Right lung (tissue), 5 donors: ENCODE results near the gene UGT1A3. TPM values are rescaled to one million over a fixed set of nuclear protein-coding genes. Genes with fewer than 3 reads are reported as not detected.
A peak's percentile ranks its signal among the peaks of the same experiment; 100 is the strongest.
"Not testable (repeated sequence)": the region's sequence is repeated elsewhere in the genome, so short reads cannot be mapped to it uniquely, and the experiment has no call there.

ENCODE experiments used
- DNase-seq, 2 donors: peaks; one replicate each; pipeline ENCODE4 v3.0.0-alpha.2; 2013
- polyA plus RNA-seq, 5 donors: library from polyadenylated mRNA; unstranded; fragments of 120-200 nt; gene quantifications; one replicate each; pipeline versions ENCODE4 v1.2.1 to v1.2.3, GENCODE V29; 2013; ENCODE audit warnings: inconsistent platforms in 1 of 5, low replicate concordance in 1 of 5; ENCODE audit not compliant: insufficient read length in 5 of 5, insufficient read depth in 1 of 5

The UGT1A3 gene
- polyA plus RNA-seq, 5 donors = not detected

DNA sequence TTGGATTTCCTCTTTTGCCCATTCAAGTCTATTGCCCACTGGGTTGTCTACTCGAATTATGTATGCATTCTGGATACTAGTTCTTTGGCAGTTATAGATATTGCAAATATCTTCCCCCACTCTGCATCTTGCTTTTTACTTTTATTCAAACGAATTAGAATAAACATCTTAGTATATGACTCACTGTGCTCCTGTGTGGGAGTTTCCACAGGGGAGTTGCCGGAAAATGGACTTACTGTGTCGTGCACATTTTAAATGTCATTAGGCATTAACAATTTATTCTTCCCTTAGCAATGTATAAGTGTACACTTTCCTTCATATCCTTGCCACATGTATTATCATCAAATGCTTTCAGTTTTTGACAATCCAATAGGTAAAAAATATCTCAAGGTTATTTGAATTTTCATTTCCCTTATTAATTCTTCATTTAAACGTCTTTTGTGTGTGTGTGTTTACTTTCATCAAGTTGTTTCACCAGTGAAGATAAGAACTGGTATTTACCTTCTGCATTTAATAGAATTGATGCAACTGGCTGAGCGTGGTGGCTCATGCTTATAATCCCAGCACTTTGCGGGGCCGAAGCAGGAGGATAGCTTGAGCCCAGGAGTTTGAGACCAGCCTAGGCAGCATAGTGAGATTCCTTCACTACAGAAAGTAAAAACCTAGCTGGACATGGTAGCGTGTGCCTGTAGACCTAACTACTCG is 20.8 kb upstream of the UGT1A3 start:
- no peak for DNase-seq

DNA sequence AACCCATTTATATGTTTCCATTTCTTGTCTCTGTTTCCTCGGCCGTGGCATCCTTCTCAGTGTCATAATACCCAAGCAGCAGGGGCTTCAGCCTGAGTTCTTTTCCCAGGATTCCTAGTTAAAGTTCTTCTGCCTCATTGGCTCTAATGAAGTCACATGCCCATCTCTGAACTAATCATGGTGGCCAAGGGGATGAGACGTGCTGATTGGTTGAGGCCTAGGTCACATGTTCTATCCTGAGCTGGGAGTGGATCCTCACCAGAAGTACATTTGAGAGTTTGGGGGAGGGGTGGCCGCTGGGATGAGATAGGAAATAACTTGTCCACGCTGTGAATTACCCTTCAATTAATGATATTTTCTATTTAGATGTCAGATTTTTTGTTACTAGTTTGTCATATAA is 19.9 kb upstream of the UGT1A3 start:
- DNase-seq = no peak

DNA sequence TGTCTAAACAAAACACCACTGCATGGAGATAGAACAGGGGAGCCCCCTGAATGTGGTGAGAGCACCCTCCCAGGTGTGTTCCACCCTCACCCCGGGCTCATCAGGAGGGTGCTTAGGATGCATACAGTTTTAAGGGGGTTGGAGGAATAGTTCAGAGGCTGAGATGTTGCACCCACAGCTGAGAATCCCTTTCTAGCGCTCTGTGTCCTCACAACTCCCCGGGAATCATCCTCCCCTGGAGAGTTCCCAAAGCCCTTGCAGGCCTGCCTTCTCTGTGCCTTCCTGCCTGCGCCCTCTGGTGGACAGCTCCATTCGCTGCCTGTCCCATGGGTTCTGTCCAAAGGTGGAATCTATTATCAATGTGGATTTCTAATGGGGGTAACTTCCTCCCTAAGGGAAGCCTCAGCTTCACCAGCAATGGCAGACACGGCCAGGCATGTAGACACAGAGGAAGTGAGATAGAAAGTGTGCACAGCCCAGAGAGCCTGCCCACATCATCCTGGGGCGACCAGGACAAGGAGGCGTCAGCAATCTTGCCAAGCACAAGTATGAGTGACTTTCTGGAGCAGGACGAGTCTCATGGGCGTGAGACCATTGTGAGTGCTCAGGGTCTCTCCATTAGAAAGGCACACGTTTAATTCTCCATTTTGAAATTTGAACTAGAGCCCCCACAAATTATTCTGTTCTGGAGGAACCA is 17.4 kb upstream of the UGT1A3 start:
- DNase-seq = peak; percentile 52 to 66

DNA sequence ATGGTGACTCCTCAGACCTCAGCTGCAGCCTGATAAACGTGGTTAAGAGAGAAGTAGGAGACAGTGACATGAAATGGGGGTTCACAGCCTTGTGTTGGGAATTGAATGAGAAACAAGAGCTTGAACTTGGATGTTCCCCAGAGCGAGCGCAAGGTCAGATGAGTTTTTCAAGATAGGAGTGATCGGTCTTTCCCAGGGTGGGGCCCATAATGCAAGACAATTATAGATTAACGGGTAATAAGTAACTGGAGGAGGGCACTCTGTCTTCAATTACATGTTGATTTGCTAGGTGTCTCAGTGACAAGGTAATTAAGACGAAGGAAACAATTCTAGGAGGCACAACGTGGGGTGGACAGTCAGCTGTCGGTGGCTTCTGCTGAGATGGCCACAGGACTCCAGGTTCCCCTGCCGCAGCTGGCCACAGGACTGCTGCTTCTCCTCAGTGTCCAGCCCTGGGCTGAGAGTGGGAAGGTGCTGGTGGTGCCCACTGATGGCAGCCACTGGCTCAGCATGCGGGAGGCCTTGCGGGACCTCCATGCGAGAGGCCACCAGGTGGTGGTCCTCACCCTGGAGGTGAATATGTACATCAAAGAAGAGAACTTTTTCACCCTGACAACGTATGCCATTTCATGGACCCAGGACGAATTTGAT is 16.1 kb upstream of the UGT1A3 start, which contains the start of gene UGT1A5:
UGT1A5 (plus strand) TSS at position 297 of the 651 bp plus-strand sequence; CDS start at position 382, 85 bp downstream.
- DNase-seq = no peak

DNA sequence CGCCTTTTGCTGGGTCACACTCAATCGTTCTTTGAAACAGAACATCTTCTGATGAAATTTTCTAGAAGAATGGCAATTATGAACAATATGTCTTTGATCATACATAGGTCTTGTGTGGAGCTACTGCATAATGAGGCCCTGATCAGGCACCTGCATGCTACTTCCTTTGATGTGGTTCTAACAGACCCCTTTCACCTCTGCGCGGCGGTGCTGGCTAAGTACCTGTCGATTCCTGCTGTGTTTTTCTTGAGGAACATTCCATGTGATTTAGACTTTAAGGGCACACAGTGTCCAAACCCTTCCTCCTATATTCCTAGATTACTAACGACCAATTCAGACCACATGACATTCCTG is 15.6 kb upstream of the UGT1A3 start:
- no peak for DNase-seq

DNA sequence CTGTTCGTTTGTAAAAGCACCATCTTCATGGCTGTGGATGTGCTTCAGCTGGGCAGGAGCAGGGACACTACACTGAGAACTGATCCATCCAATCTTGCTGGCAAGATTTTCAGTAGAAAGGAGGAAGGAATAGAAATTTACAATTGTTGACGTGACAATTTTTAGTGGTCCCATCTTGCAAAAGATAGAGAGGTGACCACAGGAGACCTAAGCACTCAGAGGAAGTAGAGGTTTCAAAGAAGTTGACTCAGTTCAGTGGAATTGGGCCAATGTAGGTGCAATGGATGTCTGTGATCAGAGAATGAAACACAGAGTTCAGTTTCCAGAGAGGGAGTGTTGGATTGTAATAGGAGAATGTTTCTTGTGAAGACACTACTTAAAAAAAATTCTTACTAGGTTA is 14.7 kb upstream of the UGT1A3 start:
- no peak for DNase-seq

DNA sequence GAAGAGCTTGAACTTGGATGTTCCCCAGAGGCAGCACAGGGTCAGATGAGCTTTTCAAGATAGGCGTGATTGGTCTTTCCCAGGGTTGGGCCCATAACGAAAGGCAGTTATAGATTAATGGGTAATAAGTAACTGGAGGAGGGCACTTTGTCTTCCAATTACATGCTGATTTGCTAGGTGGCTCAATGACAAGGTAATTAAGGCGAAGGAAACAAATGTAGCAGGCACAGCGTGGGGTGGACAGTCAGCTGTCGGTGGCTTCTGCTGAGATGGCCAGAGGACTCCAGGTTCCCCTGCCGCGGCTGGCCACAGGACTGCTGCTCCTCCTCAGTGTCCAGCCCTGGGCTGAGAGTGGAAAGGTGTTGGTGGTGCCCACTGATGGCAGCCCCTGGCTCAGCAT is 10.3 kb upstream of the UGT1A3 start, which contains the start of gene UGT1A4:
UGT1A4 (plus strand) TSS at position 185 of the 400 bp plus-strand sequence; CDS start at position 270, 85 bp downstream.
- no peak for DNase-seq

DNA sequence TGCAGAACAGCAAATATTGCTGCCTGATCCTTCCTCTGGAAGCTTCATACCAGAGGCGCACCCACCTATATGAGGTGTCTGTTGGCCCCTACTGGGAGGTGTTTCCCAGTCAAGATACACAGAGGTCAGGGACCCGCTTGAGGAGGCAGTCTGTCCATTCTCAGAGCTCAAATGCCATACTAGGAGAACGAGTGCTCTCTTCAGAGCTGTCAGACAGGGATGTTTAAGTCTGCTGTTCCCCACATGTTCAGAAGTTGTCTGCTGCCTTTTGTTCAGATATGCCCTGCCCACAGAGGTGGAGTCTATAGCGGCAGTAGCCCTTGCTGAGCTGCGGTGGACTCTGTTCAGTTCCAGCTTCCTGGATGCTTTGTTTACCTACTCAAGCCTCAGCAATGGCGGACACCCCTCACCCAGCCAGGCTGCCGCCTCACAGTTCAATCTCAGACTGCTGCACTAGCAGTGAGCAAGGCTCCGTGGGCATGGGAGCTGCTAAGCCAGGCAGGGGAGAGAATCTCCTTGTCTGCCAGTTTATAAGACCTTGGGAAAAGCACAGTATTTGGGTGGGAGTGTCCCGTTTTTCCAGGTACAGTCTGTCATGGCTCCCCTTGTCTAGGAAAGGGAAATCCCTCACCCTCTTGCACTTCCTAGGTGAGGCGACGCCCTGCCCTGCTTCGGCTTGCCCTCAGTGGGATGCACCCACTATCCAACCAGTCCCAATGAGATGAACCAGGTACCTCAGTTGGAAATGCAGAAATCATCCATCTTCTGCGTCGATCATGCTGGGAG is 8.2 kb downstream of the UGT1A3 start:
- not testable (repeated sequence) for DNase-seq

DNA sequence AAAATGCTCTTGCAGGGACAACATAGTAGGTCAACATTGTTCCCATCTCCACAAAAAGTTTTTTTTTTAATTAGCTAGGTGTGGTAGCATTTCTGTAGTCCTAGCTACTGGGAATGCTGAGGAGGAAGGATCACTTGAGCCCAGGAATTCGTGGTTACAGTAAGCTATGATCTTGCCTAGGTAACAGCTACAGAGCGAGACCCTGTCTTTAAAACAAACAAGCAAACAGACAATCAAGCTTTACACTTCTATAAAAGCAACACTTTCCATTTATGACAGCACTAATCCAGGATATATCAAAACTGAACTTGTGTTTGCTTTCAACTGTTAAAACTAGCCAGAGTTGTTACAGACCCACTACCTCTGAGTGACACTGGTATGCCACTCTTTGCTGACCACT is 12.0 kb downstream of the UGT1A3 start:
- no peak for DNase-seq

DNA sequence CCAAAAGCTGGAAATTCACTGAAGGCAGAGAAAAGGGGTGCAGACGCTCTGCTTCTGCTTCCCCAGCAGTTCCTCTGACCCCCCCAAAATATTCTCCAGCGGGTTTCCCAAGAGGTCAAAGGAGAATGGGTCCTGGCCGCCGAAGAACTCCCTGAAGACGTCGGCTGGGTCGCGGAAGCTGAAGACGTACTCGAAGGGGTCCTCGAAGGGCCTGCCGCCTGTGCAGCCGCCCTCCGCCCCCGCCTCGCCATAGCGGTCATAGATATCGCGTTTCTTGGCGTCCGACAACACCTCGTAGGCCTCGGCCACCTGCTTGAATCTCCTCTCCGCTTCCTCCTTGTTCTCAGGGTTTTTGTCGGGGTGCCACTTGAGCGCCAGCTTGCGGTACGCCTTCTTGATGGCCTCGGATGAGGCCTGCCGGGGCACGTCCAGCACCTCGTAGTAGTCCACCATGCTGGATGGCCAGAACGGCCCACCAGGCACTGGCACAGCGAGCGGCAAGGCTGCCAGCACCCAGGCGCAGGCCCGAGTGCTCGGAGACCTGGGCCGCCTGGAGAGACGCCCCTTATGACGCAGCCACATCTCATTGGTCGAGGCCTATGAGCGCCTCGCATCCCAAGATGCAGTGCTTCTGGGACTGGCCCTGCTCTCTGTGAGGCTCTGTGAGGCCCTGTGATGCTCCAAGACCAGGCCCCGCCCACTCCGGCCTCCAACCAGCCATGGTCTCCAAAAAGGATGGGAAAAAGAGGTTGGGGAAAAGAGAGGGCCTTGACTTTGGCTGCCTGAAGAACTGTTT is 14.8 kb downstream of the UGT1A3 start:
- DNase-seq = no peak

DNA sequence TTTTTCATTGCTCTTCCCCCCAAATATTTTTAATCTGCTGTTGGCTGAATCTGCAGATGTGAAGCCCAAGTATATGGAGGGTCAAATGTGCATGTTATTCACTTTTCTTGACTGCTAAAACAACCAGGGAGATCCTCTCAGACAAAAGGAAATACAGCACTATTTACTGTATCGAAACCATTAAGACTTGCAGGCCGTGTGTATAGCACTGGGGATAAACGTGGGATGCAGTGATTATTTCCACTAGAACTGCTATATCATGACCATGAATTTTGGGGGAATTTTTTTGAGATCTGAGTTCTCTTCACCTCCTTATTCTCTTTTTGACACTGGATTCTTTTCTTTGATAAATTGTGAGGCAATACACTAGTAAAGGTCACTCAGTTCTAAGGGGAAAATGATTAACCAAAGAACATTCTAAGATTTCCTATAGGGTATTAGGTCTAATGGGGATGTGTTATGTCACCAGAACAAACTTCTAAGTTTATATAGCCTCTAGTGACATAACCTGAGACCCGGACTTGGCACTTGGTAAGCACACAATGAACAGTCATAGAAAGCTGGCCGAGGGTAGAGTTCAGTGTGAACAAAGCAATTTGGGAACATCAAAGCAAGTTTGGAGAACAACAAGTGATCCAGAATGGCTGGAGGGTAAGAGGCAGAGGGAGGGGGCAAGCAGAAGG is 16.4 kb downstream of the UGT1A3 start:
- DNase-seq = no peak

DNA sequence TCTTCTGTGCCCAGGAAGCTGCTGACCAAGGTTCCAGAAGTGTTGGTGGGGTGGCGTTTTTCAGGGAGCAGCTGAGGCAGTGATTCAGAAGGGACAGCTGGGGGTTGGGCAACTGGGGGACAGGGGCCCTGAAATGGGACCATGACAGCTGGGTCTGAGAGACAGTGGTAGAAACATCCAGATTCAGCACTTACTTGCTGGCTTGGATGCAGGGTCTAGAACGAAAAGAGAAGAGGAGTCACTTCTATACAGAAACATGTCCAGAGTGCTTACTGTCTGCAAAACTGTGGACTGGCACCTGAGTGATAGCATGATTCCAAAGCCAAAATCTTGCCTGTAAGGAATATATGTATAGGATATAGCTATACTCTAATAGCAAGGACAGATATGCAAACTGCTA is 17.0 kb downstream of the UGT1A3 start:
- not testable (repeated sequence) for DNase-seq

DNA sequence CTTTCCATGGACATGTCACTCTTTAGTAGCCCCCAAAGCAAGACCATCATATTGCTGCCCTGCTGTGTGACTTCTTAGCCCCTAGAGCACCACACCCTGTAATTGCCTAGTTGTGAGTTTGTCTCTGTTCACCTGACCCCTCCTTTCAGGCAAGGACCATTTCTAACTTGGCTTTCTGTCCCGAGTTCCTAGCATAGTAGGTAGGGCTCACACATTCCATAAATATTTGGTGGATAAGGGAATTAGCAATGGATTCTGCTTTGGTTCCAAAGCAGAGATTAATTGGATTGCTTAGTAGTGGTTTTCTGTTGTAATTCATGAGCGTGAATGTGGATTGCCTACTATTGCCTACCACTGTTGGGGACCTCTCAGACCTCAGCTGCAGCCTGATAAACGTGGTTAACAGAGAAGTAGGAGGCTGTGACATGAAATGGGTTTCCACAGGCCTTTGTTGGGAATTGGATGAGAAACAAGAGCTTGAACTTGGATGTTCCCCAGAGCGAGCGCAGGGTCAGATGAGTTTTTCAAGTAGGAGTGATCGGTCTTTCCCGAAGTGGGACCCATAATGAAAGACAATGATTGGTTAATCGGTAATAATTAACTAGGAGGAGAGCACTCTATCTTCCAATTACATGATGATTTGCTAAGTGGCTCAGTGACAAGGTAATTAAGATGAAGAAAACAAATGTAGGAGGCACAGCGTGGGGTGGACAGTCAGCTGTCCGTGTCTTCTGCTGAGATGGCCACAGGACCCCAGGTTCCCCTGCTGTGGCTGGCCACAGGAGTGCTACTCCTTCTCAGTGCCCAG is 17.8 kb downstream of the UGT1A3 start:
- DNase-seq = no peak

DNA sequence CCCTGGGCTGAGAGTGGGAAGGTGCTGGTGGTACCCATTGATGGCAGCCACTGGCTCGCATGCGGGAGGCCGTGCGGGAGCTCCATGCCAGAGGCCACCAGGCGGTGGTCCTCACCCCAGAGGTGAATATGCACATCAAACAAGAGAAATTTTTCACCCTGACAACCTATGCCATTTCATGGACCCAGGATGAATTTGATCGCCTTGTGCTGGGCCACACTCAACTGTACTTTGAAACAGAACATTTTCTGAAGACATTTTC is 18.4 kb downstream of the UGT1A3 start:
- DNase-seq = no peak

DNA sequence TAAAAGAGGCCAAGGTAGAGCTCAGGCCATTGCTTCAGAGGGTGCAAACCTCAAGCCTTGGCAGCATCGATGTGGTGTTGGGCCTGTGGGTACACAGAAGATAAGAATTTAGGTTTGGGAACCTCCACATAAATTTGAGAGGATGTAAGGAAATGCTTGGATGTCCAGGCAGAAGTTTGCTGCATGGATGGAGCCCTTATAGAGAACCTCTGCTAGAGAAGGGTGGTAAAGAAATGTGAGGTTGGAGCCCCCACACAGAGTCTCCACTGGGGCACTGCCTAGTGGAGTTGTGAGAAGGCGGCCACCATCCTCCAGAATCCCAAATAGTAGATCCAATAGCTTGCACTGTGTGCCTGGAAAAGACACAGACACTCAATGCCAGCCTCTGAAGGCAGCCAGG is 21.8 kb downstream of the UGT1A3 start:
- not testable (repeated sequence) for DNase-seq

DNA sequence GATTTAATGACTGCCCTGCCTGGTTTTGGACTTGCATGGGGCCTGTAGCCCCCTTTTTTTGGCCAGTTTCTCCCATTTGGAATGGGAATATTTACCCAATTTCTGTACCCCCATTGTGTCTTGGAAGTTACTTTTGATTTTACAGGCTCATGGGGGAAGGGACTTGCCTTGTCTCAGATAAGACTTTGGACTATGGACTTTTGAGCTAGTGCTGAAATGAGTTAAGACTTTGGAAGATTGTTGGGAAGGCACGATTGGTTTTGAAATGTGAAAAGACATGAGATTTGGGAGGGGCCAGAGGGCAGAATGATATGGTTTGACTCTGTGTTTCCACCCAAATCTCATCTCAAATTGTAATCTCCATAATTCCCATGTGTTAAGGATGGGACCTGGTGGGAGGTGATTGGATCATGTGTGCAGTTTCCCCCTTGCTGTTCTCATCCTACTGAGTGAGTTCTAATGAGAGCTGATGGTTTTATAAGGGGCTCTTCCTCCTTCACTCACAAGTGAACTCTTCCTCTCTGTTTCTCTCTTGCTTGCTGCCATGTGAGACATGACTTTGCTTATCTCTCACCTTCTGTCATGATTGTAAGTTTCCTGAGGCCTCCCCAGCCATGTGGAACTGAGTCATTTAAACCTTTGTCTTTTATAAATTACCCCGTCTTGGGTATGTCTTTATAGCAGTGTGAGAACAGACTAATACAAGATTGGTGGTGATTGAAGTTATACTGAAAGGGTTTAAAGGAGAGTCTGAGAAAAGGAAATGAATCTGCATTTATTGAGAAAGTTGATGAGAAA is 22.6 kb downstream of the UGT1A3 start:
- not testable (repeated sequence) for DNase-seq

DNA sequence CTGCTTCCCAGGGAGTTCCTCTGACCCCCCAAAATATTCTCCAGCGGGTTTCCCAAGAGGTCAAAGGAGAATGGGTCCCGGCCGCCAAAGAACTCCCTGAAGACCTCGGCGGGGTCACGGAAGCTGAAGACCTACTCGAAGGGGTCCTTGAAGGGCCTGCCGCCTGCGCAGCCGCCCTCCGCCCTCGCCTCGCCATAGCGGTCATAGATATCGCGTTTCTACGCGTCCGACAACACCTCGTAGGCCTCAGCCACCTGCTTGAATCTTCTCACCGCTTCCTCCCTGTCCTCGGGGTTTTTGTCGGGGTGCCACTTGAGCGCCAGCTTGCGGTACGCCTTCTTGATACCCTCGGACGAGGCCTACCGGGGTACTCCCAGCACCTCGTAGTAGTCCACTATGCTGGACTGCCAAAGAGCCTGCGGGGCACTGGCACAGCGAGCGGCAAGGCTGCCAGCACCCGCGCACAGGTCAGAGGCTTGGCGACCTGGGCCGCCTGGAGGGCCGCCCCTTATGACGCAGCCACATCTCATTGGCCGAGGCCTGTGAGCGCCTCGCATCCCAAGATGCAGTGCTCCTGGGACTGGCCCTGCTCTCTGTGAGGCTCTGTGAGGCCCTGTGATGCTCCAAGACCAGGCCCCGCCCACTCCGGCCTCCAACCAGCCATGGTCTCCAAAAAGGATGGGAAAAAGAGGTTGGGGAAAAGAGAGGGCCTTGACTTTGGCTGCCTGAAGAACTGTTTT is 26.2 kb downstream of the UGT1A3 start:
- DNase-seq = no peak

DNA sequence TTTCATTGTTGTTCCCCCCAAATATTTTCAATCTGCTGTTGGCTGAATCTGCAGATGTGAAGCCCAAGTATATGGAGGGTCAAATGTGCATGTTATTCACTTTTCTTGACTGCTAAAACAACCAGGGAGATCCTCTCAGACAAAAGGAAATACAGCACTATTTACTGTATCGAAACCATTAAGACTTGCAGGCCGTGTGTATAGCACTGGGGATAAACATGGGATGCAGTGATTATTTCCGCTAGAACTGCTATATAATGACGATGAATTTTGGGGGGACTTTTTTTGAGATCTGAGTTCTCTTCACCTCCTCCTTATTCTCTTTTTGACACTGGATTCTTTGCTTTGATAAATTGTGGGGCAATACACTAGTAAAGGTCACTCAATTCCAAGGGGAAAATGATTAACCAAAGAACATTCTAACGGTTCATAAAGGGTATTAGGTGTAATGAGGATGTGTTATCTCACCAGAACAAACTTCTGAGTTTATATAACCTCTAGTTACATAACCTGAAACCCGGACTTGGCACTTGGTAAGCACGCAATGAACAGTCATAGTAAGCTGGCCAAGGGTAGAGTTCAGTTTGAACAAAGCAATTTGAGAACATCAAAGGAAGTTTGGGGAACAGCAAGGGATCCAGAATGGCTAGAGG is 27.7 kb downstream of the UGT1A3 start:
- DNase-seq = no peak
